Activated CD4-positive, alpha-beta T cell treated with anti-CD3 and anti-CD28 coated beads, Interleukin-2, amount 10 ng/mL, durations not matched to agents 7 days and 5 days (primary cell): Measurements from ENCODE around the gene EIF4G3. TPM values are rescaled to one million over a fixed set of nuclear protein-coding genes. Genes with fewer than 3 reads are reported as not detected.

ENCODE experiments used
- CTCF ChIA-PET: fragments of 350-600 bp; sonication (Branson Sonifier 250); formaldehyde crosslinking; loops from one replicate; lab custom pipeline; 2021; ENCODE audit warnings: antibody characterized with exemption; lab: Charles Lee
- POLR2A ChIA-PET: fragments of 350-600 bp; sonication (Branson Sonifier 250); formaldehyde crosslinking; loops from one replicate; lab custom pipeline; 2021; ENCODE audit warnings: antibody characterized with exemption; lab: Charles Lee
- DNase-seq: peaks from one replicate; pipeline ENCODE4 v3.0.0-alpha.2; 2020
- H3K27ac Mint-ChIP-seq: one replicate; pipeline ENCODE4 v1.8.0; 2021; ENCODE audit warnings: mild to moderate bottlenecking, moderate library complexity, mixed read lengths
- H3K27me3 Mint-ChIP-seq: one replicate; pipeline ENCODE4 v1.8.0; 2021; ENCODE audit warnings: mixed read lengths
- H3K36me3 Mint-ChIP-seq: one replicate; pipeline ENCODE4 v1.8.0; 2021; ENCODE audit warnings: low read depth, mixed read lengths
- H3K4me1 Mint-ChIP-seq: one replicate; pipeline ENCODE4 v1.8.0; 2021; ENCODE audit warnings: mixed read lengths
- H3K4me3 Mint-ChIP-seq: one replicate; pipeline ENCODE4 v1.8.0; 2021; ENCODE audit warnings: mild to moderate bottlenecking, moderate library complexity, mixed read lengths
- H3K9me3 Mint-ChIP-seq: one replicate; pipeline ENCODE4 v1.8.0; 2021; ENCODE audit warnings: mixed read lengths
- total RNA-seq, 2 experiments: library from RNA; stranded (reverse); gene quantifications; one replicate each; pipeline ENCODE4 v1.2.3, GENCODE V29; 2021

The EIF4G3 gene
- total RNA-seq, 2 experiments from 2014 or later = 23.8 to 31.5 TPM

DNA sequence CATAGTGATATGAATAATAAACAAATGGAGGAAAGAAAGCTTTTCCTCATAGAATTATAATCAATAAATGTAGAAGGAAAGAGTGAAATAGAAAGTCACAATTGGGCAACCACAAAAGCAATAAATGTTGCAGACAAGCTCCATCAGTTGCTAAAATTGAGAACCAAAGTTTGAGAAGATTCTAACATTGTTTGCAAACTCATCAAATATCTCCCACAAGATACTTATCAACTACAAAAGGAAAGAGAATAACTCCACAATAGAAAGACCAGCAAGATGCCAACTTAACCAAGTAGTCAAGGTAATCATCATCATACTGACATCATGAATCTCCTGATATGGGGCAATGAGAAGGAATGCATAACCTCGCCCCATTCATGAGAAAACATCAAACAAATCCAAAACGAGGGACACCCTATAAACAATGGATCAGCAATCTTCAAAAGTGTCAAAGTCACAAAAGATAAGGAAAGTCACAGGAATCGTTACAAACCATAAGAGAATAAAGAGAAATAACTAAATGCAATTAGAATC, 16.4 kb downstream of the EIF4G3 start:
- Mint-ChIP-seq H3K36me3 (peaks cover 16% of the 10 kb centered on the region), H3K4me1 (peaks cover 17% of the 10 kb centered on the region), H3K9me3 (no peaks in the 10 kb centered on the region), H3K4me3 (no peak overlapping the region), H3K27ac (no peak overlapping the region), H3K27me3 (no peaks in the 10 kb centered on the region)
- POLR2A ChIA-PET = no interaction called here
- DNase-seq = no peak
- CTCF ChIA-PET = interaction anchor here (0.6 to 1.1 kb wide), 3 partner anchors 10 to 1087 kb away, joined by 3 read pairs; no protein-coding TSS in a partner anchor

DNA sequence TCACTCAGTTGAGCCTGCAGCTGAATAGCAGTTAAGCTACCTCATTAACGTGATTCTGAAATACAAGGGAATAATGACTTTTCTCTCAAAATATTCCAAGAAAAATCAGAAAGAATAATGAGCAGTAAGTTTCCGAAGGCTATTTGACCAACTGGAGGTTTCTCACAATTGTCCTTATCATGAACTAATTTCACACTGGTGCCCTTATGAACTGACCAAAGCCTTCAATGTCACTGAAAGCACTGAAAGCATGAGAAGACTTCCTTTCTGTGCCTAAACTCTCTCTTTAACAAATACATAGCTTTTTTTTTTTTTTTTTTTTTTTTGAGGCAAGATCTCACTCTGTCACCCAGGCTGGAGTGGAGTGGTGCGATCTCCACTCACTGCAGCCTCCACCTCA, 18.8 kb downstream of the EIF4G3 start:
- H3K9me3 Mint-ChIP-seq = no peaks in the 10 kb centered on the region
- CTCF ChIA-PET = no interaction called here
- H3K27ac Mint-ChIP-seq = no peak overlapping the region
- peaks cover 14% of the 10 kb centered on the region for H3K4me1 Mint-ChIP-seq
- no peaks in the 10 kb centered on the region for H3K27me3 Mint-ChIP-seq
- H3K36me3 Mint-ChIP-seq = peaks cover 11% of the 10 kb centered on the region
- POLR2A ChIA-PET = no interaction called here
- H3K4me3 Mint-ChIP-seq = no peak overlapping the region
- DNase-seq = no peak

DNA sequence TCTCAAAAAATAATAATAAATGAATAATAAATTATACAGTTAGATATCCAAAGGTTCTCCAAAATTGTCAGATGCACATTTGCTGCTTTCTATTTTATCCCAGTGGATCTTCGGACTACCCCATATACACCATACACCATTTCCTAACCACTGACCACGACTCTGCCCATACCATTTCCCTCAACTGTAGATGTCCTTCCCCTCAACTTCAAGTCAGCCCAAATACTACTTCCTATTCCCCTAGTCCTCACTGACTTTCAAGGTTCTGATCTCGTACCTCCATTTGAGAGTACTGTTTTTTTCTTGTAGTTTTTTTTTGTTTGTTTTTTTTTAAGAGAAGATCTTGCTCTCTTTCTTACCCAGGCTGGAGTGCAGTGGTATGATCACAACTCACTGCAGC, 19.6 kb downstream of the EIF4G3 start:
- H3K9me3 Mint-ChIP-seq = no peaks in the 10 kb centered on the region
- H3K4me3 Mint-ChIP-seq = no peak overlapping the region
- no peak for DNase-seq
- no peaks in the 10 kb centered on the region for H3K27me3 Mint-ChIP-seq
- ChIA-PET CTCF (no interaction called here), POLR2A (no interaction called here)
- H3K27ac Mint-ChIP-seq = no peak overlapping the region
- peaks cover 11% of the 10 kb centered on the region for H3K36me3 Mint-ChIP-seq
- peaks cover 14% of the 10 kb centered on the region for H3K4me1 Mint-ChIP-seq

DNA sequence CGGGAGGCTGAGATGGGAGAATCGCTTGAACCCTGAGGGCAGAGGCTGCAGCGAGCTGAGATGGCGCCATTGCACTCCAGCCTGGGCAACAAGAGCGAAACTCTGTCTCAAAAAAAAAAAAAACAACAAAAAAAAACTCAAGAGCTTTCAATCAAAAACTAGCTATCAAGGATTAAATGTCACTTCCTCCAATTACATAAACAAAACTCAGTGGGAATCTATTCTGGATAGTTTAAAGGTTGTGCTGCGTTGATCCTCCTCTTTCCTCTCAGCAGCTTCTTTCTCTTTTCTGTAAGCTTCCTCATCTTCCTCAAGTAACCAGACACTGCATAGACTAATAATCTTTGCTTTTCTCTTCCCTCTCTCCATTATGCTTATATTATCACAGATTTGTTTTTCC, 20.7 kb downstream of the EIF4G3 start:
- CTCF ChIA-PET = no interaction called here
- Mint-ChIP-seq H3K36me3 (peaks cover 9% of the 10 kb centered on the region), H3K4me3 (no peak overlapping the region), H3K9me3 (no peaks in the 10 kb centered on the region), H3K27ac (no peak overlapping the region), H3K4me1 (peaks cover 14% of the 10 kb centered on the region), H3K27me3 (no peaks in the 10 kb centered on the region)
- POLR2A ChIA-PET = no interaction called here
- DNase-seq = no peak

DNA sequence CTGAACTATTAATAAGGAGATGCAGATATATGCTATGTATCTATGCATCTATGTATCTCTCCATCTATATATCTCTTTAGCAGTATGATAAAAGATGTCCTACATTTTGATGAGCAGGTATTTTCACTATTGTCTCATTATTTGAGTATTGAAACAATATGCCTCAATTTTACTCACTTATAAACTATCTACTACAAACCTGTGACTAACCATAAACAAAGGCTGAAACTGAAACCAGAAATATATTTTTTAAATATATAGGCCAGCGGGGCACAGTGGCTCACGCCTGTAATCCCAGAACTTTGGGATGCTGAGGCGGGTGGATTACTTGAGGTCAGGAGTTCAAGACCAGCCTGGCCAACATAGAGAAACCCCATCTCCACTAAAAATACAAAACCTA, 22.0 kb downstream of the EIF4G3 start:
- Mint-ChIP-seq H3K27ac (no peak overlapping the region), H3K27me3 (no peaks in the 10 kb centered on the region)
- DNase-seq = no peak

DNA sequence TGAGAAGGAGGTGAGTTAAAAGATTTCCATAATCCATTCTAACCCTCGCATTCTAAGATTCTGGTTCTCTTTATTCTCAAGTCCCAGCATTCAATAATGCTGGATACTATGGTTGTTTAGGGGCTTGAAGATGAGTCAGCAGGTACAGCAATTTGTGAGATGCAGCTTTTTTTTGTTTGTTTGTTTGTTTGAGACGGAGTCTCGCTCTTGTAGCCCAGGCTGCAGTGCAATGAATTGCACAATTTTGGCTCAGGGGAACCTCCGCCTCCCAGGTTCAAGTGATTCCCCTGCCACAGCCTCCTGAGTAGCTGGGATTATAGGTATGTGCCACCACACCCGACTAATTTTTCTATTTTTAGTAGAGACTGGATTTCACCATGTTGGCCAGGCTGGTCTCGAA, 23.3 kb downstream of the EIF4G3 start:
- Mint-ChIP-seq H3K4me1 (peaks cover 13% of the 10 kb centered on the region), H3K9me3 (no peaks in the 10 kb centered on the region), H3K36me3 (peaks cover 7% of the 10 kb centered on the region), H3K27ac (no peak overlapping the region), H3K4me3 (no peak overlapping the region), H3K27me3 (no peaks in the 10 kb centered on the region)
- POLR2A ChIA-PET = no interaction called here
- CTCF ChIA-PET = no interaction called here
- no peak for DNase-seq

More for the DNA sequence above, 22.0 kb downstream of the EIF4G3 start:
- ChIA-PET CTCF (no interaction called here), POLR2A (no interaction called here)
- Mint-ChIP-seq H3K9me3 (no peaks in the 10 kb centered on the region), H3K4me1 (peaks cover 9% of the 10 kb centered on the region), H3K4me3 (no peak overlapping the region), H3K36me3 (peaks cover 4% of the 10 kb centered on the region)

DNA sequence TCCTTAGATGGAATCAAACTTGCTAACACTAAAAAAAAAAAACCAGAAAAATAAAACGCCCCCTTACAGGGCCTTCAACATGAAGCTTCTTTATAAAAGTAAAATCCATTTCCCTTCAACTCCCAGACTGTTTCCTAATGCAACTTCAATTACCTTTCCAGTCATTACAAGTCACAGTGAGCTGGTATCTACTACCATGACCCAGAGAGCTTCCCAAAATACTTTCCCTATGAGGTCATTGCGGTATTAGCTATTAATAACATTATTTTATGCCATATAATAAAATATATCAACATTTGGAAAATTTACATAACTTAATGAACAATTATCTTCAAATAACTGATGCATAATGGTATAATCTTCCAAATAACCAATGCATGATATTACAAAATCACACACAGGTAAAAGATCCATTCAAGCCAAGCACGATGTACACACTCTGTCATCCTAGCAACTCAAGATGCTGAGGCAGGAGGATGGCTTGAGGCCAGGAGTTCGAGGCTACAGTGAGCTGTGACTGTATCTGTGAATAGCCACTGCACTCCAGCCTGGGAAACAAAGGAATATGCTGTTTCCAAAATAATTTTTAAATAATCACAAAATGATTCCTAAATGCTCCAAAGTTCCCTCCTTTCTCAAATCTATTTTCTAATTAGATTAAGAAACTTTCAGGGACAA, 24.1 kb downstream of the EIF4G3 start:
- POLR2A ChIA-PET = interaction anchor here (0.7 kb wide), 1 partner anchor 216 kb away, joined by 4 read pairs; no protein-coding TSS in a partner anchor

DNA sequence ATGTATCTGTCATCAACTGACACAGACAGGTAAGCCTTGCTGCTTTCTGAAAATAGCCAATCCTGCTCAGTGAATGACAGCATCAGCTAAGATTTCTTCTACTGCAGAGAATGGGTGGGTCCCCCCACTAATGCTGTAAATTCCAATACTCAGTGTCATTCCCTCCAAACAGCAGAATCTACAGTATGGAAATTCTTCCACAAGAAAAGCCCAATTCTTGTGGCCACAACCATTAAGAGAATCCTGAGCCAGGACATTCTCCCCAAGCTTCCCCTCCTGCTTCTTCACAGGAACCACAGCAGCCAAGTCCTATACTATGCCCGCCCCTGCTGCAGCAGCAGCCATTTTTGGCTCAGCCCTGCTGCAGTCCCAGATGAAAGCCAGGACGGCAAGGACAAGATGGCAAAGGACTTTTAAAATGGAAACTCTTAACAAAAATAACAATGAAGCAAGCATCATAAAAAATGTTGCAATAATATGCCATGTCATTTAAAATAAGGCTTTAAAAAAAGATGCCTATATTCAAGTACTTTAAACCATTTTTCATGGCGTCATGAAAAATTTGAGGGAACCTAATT, 26.8 kb downstream of the EIF4G3 start:
- CTCF ChIA-PET = interaction anchor here (1.0 kb wide), 1 partner anchor 10 kb away, joined by 3 read pairs; no protein-coding TSS in a partner anchor
- peaks cover 4% of the 10 kb centered on the region for H3K4me1 Mint-ChIP-seq
- POLR2A ChIA-PET = no interaction called here
- peaks cover 3% of the 10 kb centered on the region for H3K36me3 Mint-ChIP-seq
- H3K27me3 Mint-ChIP-seq = no peaks in the 10 kb centered on the region
- no peak overlapping the region for H3K4me3 Mint-ChIP-seq
- no peaks in the 10 kb centered on the region for H3K9me3 Mint-ChIP-seq
- no peak overlapping the region for H3K27ac Mint-ChIP-seq
- no peak for DNase-seq

More for the DNA sequence above, 24.1 kb downstream of the EIF4G3 start:
- CTCF ChIA-PET = interaction anchor here (0.7 kb wide), 1 partner anchor 134 kb away, joined by 3 read pairs; no protein-coding TSS in a partner anchor
- no peaks in the 10 kb centered on the region for H3K27me3 Mint-ChIP-seq
- H3K4me1 Mint-ChIP-seq = peaks cover 9% of the 10 kb centered on the region
- DNase-seq = no peak
- H3K4me3 Mint-ChIP-seq = no peak overlapping the region
- H3K36me3 Mint-ChIP-seq = peaks cover 7% of the 10 kb centered on the region
- H3K9me3 Mint-ChIP-seq = no peaks in the 10 kb centered on the region
- no peak overlapping the region for H3K27ac Mint-ChIP-seq

DNA sequence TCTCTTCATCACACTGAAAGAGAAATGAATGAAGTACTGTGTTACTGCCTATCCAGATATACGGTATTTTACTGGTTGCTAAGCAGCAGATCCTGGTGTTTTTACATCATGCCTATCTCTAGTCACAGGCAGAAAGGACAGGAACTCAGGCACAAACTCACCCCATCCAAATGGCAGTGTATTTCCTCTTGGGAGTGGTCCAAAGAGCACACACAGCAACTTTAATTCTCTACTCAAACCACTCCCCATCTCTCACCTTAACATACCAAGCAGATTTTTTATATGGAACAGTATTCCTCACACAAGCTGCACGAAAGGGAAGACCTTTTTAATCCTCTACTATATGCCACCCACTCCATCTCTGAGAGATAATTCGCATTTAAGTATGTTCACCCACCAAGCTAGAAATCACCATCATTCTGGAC, 27.3 kb downstream of the EIF4G3 start:
- ChIA-PET CTCF (no interaction called here), POLR2A (no interaction called here)
- DNase-seq = no peak
- no peak overlapping the region for H3K4me3 Mint-ChIP-seq
- no peaks in the 10 kb centered on the region for H3K27me3 Mint-ChIP-seq
- peaks cover 3% of the 10 kb centered on the region for H3K36me3 Mint-ChIP-seq
- peaks cover 4% of the 10 kb centered on the region for H3K4me1 Mint-ChIP-seq
- no peaks in the 10 kb centered on the region for H3K9me3 Mint-ChIP-seq
- no peak overlapping the region for H3K27ac Mint-ChIP-seq

DNA sequence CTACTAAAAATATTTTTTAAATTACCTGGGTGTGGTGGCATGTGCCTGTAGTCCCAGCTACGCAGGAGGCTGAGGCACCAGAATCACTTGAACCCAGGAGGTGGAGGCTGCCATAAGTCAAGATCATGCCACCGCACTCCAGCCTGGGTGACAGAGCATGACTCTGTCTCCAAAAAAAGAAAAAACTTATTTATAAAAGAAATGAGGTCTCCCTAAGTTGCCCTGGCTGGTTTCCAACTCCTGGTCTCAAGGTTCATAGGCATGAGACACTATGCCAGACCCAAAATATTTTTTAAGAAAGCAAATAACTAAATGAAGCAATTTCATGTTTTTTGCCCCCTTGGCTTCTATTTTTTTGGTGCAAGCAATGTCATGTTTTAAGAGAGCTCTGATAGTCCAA, 32.9 kb downstream of the EIF4G3 start:
- Mint-ChIP-seq H3K4me3 (no peak overlapping the region), H3K4me1 (no peaks in the 10 kb centered on the region), H3K36me3 (peaks cover 2% of the 10 kb centered on the region), H3K9me3 (no peaks in the 10 kb centered on the region), H3K27me3 (no peaks in the 10 kb centered on the region), H3K27ac (no peak overlapping the region)
- CTCF ChIA-PET = no interaction called here
- POLR2A ChIA-PET = no interaction called here
- no peak for DNase-seq

DNA sequence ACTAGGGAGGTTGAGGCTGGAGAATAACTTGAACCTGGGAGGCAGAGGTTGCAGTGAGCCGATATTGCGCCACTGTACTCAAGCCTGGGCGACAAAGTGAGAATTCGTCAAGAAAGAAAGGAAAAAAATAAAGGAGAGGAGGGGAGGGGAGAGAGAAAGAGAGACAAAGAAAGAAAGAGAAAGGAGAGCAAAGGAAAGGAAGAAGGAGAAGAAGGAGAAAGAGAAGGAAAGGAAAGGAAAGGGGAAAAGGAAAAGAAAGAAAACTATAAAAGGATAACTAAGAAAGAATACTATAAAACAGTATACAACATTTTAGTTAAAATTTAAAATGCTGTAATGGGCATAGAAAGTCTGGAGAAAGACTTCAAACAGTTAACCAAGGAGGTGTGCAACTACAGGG, 33.6 kb downstream of the EIF4G3 start:
- CTCF ChIA-PET = no interaction called here
- H3K27me3 Mint-ChIP-seq = no peaks in the 10 kb centered on the region
- no peaks in the 10 kb centered on the region for H3K4me1 Mint-ChIP-seq
- H3K4me3 Mint-ChIP-seq = no peak overlapping the region
- POLR2A ChIA-PET = no interaction called here
- H3K36me3 Mint-ChIP-seq = no peaks in the 10 kb centered on the region
- no peak overlapping the region for H3K27ac Mint-ChIP-seq
- no peaks in the 10 kb centered on the region for H3K9me3 Mint-ChIP-seq
- DNase-seq = no peak

DNA sequence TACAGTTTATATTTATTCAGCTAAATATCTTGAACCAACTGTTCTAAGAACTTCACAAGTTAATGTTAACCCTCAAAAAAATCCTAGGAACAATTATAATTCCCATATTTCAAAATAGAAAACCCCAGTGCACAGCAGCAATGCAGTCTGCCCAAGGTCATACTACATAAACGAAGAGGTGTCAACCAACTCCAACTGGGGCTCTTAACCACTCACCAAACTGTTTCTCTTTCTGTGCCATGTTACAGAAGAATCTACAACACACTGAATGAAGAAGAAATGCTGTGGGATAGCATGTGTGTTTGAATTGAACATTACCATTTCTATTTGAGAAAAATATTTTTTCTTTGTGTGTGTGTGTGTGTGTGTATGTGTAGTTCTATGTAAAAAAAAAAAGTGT, 35.7 kb downstream of the EIF4G3 start:
- no peaks in the 10 kb centered on the region for H3K4me1 Mint-ChIP-seq
- no peaks in the 10 kb centered on the region for H3K27me3 Mint-ChIP-seq
- no peak for DNase-seq
- H3K9me3 Mint-ChIP-seq = no peaks in the 10 kb centered on the region
- no peak overlapping the region for H3K4me3 Mint-ChIP-seq
- ChIA-PET POLR2A (no interaction called here), CTCF (no interaction called here)
- peaks cover 1% of the 10 kb centered on the region for H3K36me3 Mint-ChIP-seq
- H3K27ac Mint-ChIP-seq = no peak overlapping the region

DNA sequence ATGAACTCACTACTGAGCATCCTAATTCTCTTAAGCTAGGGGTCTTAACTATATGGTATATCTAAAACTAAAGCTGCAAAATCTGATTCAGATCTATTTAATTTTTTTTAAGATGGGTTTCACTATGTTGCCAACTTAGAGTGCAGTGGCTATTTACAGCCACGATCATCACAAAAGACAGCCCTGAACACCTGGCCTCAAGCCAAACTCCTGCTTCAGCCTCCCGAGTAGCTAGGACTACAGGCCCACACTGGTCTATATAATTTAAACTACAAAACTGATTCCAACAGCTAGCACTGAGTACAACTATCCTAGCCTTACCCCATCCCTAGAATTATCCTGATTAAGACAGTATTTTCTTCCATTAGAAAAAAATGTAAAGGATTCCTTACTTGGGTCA, 37.1 kb downstream of the EIF4G3 start:
- no peaks in the 10 kb centered on the region for H3K4me1 Mint-ChIP-seq
- peaks cover 1% of the 10 kb centered on the region for H3K36me3 Mint-ChIP-seq
- H3K9me3 Mint-ChIP-seq = no peaks in the 10 kb centered on the region
- no peak for DNase-seq
- no peak overlapping the region for H3K4me3 Mint-ChIP-seq
- no peaks in the 10 kb centered on the region for H3K27me3 Mint-ChIP-seq
- ChIA-PET POLR2A (no interaction called here), CTCF (no interaction called here)
- no peak overlapping the region for H3K27ac Mint-ChIP-seq
